GM12873 (cell line): Measurements from ENCODE around the gene C5orf15.

ENCODE experiments used
- CTCF ChIP-seq: IDR thresholded peaks from 2 replicates; pipeline ENCODE4 v1.5.1; 2012; ENCODE audit warnings: low read depth, mild to moderate bottlenecking, moderate library complexity, low read length, control low read depth; ENCODE audit not compliant: insufficient read depth; ENCODE audit errors: missing control alignments

C5orf15 gene

GRCh38 chr5:133957080-133957479 is 11.3 kb downstream of the C5orf15 start:
- TF ChIP-seq CTCF, result no peak

- no peak for TF ChIP-seq CTCF
Observed at GRCh38 chr5:133953568-133954145, 14.8 kb downstream of the C5orf15 start.

GRCh38 chr5:133952729-133953567 is 15.5 kb downstream of the C5orf15 start:
- TF ChIP-seq CTCF, result no peak

DNA sequence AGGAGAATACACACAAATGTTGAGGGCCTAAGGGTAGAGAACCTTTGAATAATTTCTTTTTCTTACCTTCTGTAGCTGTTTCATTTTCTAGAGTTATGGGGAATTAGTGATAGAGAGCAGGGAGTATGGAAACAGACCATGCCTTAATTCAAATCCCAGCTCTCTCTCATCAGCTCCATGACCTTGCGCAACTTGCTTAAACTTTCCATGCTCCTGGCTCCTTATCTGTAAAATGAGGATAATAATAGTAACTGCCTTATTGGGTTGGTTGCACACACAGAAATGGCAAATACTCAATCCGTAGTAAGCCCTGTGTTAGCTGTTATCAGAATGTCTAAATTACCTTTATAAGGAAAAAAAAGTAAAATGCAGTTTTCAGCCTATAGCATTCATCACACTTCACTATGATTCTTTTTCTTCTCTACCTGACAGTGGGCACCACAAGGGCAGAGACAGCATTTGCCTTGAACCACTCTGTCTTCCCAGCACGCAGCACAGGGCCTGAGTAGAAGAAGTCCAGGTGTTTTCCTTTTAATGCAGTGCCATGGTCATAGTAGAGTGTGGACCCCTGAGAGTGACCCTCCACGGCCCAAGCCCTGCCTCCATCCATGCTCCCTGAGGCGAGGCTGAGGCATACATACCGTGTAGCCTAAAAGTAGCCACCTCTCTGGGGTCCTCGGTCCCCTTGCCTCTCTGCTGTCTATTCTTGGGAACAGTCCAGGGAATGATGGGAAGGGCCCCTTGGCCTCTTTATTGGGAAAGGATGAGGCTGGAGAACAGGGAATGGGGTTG is 17.4 kb downstream of the C5orf15 start:
- no peak for TF ChIP-seq CTCF

DNA sequence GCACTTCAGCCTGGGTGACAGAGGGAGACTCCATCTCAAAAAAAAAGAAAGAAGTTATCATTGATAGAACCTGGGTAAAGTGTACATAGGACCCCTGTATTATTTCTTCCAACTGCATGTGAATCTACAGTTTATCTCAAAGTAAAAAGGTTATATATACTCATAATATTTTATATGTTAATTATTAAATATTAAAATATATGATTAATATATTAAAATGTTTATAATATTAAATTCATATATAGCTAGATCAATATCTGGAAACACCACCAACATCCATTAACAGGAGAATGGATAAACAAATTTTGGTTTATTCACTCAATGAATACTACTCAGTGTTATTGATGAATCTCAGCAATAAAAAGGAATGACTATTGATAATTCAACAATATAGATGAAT is 19.7 kb downstream of the C5orf15 start:
- no peak for TF ChIP-seq CTCF

DNA sequence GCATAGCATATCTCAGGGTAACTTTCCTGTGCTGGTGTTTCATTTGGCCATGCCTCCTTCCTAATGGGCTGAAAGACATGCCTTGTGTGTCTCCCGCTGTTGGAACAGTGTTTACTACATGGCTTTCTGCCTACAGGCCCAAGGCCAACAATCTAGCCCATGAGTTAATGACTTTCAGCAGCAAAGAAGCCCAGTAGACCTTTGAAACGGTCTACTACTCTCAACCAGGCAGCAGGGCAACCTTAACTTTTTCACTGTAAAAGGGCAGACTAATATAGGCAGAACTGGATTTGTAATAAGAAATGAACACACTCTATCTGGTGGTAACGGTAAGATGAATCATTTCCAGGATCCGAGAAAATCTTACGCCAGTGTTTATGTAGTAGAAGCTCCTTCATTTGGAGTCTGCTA is 21.0 kb downstream of the C5orf15 start:
- no peak for TF ChIP-seq CTCF

DNA sequence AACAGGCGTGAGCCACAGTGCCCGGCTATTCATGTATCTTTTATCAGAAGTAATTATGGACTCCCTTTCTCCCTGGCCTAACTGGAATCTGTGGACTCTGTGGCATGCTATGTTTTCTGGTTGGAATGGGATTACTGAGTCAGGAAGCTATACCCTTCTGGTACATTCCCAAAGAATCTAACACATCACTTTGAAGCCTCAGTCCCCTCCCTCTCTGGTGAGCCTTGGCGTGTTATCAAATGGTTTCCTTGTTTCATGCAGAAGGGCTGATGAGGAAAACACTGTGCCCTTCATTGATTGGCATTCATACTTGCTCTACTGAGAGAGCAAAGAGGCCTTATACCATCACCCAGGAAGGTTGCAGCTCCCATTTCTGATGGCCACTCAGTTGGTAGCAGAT is 22.9 kb downstream of the C5orf15 start:
- TF ChIP-seq CTCF, result no peak
